ENCODE data around the gene PLEKHA1.

The PLEKHA1 gene

DNA sequence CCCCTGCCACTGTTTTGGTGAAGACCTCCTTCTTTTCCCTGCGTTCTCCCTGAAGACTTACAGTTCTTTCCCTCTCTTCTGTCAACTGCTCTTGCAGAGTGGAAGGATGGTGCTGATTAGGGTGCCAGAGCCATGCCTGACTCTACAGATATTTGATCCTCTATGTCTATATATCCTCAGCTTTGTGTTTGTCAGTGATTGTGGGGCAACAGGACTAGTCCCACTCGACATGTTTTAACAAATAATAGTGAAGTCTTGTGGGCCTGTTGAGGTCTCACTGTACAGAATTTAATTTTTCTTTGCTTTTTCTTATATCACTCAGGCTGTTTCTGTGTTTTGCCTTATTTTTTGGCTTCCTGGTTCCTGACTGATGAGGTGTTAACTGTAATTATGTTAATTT lies 5.0 kb downstream of the PLEKHA1 start:
- DNase-seq: no peak

- no peak for DNase-seq
These were observed 6.2 kb downstream of the PLEKHA1 start for GRCh38 chr10:122380703-122381102.

- DNase-seq: no peak
These were observed 7.2 kb downstream of the PLEKHA1 start for GRCh38 chr10:122381680-122382079.

DNA sequence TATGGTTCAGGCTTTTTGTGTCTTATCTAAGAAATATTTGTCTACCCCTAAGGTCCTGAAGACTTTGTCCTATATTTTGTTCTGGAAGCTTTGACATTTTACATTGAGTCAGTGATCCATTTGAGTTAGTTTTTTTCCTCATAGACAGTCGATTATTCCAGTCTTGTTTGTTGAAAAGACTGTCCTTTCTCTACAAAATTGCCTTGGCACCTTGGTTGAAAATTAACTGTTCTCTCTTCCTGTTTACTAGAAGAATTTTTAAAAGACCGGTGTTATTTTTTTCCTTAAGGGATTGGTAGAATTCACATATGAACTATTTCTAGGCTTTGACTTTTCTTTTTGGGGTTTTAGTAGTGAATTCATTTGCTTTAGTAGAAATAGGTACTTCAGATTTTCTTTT lies 12.0 kb downstream of the PLEKHA1 start:
- DNase-seq: no peak

- DNase-seq: no peak
These were observed 13.1 kb downstream of the PLEKHA1 start for GRCh38 chr10:122387572-122387971.

GRCh38 chr10:122388287-122388997 lies 13.9 kb downstream of the PLEKHA1 start:
- DNase-seq: peak; percentile 70

- no peak for DNase-seq
These were observed 15.8 kb downstream of the PLEKHA1 start for GRCh38 chr10:122390271-122390670.

- no peak for DNase-seq
These were observed 16.2 kb downstream of the PLEKHA1 start for GRCh38 chr10:122390679-122391078.

DNA sequence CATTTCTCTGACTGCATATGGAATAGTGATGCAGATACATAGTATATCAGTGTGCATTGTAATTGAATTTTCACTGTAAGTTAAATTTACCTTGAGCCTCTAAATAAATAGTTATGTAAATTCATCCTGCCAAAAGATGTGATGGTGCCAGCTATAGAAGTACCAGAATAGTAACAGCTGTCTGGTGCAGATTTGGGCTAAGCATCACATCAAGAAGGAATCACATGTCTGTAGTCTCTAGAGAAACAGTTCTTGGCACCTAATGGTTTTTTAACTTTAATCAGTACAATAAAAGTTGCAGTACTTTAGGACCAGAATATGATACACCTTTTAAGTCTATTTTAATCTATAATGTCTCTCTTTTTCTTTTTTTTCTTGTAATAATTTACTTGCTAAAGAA lies 17.4 kb downstream of the PLEKHA1 start:
- DNase-seq: no peak

GRCh38 chr10:122392835-122393234 lies 18.3 kb downstream of the PLEKHA1 start:
- DNase-seq: no peak

- DNase-seq: no peak
These were observed 18.8 kb downstream of the PLEKHA1 start for GRCh38 chr10:122393288-122393687.

DNA sequence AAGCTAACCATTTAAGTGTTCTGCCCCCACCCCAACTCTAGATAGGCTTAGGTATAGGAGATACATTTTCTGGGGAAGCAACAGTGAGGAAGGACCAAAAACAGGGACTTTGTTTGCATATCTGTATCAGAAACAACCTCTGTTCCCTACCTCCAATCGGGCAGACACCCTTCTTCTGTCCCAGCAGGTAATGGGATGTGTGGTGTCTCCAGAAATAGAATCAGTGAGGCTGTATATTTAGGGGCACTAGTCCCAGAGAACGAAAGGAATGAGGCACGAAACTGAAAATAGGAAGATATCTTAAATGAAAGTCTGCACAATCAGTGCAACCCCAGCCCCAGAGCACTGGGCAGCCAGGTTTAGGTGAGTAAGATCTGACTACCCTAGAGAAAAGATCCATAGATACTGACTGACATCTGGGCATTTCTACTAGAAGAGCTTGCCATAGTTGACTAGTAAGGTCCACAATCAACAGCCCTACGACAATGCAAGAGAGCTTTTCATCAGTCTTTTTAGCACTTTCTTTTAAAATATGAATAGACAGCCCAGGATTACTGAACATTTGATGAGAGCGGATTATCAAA lies 28.1 kb downstream of the PLEKHA1 start:
- no peak for DNase-seq

GRCh38 chr10:122404576-122404975 lies 30.1 kb downstream of the PLEKHA1 start:
- no peak for DNase-seq

- DNase-seq: no peak
These were observed 33.0 kb downstream of the PLEKHA1 start for GRCh38 chr10:122407375-122408125.

DNA sequence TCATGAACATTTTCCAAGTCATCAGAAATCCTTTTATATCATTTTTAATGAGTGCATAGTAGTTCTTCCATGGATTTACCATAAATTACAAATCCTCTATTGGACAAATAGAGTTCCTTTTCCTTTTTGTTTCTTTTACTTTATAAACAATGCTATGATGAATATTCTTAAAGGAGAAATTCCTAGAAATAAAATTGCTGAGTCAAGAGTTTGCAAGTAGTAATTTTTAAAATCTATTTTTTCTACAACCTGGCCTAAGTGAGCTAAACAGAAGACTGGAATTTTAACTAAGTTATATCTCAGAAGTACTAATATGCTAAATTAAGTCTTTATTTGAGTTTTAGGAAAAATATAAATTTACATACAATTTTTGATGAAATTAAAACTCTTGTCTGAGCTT lies 38.8 kb downstream of the PLEKHA1 start:
- no peak for DNase-seq

DNA sequence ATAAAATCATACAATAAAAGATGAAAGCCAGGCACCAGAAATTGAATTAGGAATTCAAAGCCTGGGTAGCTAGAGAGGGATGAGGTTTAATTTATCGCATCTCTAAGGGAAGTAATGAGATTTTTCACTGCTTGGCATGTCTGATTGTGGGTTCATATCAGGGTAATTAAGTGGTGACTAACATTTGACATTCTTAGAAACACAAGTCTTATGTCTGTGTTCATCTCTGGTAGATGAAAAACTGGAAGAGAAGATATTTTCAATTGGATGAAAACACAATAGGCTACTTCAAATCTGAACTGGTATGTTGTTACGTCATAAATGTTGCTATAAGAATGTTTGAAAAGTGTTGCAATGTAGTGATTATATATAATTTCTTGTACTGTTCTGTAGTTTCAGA lies 43.2 kb downstream of the PLEKHA1 start:
- DNase-seq: no peak

DNA sequence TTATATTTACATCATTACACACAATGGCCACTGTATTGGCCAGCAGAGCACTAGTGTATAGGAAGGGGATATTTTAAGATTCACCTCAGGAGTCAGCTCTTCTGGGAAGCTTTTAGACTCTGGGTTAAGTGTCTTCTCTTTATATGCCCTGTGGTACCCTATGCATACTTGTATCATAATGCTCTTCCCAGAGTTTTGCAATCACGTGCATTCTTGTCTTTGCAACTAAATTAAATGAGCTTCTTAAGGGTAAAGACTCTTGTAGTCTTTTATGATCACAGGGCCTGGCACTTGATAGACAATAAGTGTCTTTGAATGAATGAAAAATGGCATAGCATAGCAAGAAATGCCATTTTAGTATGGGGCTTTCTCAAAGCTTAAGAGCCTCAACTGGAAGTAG lies 44.5 kb downstream of the PLEKHA1 start:
- no peak for DNase-seq

DNA sequence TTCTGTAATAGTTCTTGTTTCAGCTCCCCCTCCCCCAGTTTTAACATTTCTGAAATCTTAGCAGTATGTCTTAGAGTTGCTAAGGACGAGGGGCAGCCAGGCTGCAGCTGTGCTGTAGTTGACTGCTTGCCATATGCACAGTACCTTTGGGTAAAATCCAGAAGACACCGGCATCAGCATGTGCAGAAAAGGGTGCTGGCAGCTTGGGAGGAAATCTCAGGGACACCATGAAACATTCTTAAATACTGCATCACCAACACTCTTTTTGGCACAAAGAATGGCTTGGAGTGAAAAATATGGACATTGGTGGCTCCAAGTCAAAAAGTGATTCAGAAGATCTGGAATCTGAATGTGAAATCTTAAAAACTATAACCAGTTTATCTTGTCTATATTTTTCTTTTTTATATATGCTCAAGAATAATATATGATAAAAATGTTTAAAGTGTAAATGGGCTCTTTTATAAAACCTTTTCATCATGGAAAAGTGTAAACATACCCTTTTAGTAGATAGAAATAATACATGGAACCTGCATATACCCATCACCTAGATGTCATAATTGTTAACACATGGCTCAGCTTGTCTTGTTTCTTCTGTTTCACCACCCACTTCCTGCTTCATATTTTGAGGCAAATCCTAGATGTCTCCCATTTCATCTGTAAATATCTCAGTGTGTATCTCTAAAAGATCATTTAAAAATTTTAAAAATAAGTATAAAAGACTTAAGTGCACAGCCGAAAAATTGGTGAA lies 45.5 kb downstream of the PLEKHA1 start:
- no peak for DNase-seq

GRCh38 chr10:122420624-122421007 lies 46.1 kb downstream of the PLEKHA1 start:
- DNase-seq: no peak

- DNase-seq: no peak
These were observed 46.6 kb downstream of the PLEKHA1 start for GRCh38 chr10:122421054-122421625.

DNA sequence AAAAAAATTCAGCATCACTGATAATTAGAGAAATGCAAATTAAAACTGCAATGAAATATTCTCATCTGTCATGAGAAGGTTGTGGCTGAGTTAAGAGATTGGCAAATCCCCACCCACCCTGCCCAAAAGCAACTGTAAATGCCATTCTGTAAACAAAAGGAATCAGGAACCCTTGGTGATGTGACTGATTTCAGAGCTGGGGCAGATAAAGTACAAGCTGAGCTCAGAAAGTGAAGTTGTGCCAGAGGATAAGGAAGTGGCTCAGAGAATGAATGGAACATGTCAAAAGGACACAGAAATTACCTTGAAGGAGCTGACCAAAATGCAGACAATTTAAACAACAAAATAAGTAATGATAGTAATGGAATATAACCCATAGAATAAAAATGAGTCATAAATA lies 47.2 kb downstream of the PLEKHA1 start:
- DNase-seq: no peak

- no peak for DNase-seq
These were observed 47.9 kb downstream of the PLEKHA1 start for GRCh38 chr10:122422266-122422989.

All from activated CD4-positive, alpha-beta T cell treated with anti-CD3 and anti-CD28 coated beads, Interleukin-10, Interleukin-2, amounts not matched to agents 100 ng/mL and 50 ng/mL, durations not matched to agents 16 hours and 8 hours (primary cell).